ENCODE measurements around the gene CACNG4. TPM values are rescaled to one million over a fixed set of nuclear protein-coding genes. Genes with fewer than 3 reads are reported as not detected.

Gene CACNG4
- total RNA-seq, 1 experiment from 2014 or later, result 6.3 TPM

DNA sequence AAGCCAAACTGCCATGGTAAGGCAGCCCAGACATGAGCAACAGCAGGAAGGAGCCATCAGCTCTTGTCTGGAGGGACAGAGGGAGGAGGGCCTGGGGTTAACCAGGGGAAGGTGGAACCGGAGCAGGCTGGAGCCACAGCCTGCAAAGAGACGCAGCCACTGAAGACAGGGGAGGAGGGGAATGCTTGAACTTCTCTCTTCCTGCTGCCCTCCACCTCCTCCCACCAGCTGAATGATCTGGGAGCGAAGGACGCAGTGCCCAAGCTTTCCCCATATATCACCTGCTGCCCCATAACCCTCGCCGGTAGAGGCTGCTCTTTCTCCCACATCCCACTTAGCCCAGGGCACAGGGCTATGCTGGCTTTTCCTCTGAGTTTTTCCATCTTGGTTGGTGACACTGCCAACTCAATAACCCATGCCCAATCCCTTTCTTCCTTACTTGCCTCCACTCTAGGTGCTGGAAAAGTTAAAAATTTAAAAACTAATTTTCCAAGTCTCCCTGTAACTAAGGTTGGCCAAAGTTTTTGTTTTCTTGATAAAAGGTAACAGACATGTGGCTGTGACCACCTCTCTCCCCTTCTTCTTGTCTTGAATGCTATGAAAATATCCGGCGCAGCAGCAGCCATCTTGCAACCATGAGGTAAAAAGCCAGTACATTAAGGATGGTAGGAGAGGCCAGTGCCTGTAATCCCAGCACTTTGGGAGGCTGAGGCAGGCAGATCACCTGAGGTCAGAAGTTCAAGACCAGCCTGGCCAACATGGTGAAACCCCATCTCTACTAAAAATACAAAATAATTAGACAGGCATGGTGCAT lies 21.8 kb upstream of the CACNG4 start:
- Histone ChIP-seq H3K27me3 (ENCODE audit: insufficient read depth, low read length) (no peaks in the 10 kb centered on the region), H4K8ac (replicated peaks; ENCODE audit: insufficient read length, low read depth, low read length) (no peak overlapping the region), H3K9me3 (ENCODE audit: control insufficient read depth, low read depth, low read length) (no peaks in the 10 kb centered on the region), H3K23me2 (ENCODE audit: insufficient read length, low read depth, low read length, poor library complexity, severe bottlenecking) (no peaks in the 10 kb centered on the region), H2BK5ac (ENCODE audit: insufficient read length, low read length) (no peak overlapping the region), H4K5ac (ENCODE audit: insufficient read length, low read depth, low read length) (no peak overlapping the region), H3K14ac (ENCODE audit: insufficient read depth, low read length) (no peak overlapping the region), H4K20me1 (ENCODE audit: control insufficient read depth, insufficient read depth, insufficient read length) (no peaks in the 10 kb centered on the region), H4K91ac (ENCODE audit: insufficient read length, low read depth, low read length) (no peak overlapping the region), H2BK15ac (ENCODE audit: low read depth, low read length) (no peak overlapping the region), H3K4me2 (ENCODE audit: insufficient read depth, insufficient read length, low read length) (no peak overlapping the region), H2BK12ac (ENCODE audit: insufficient read length, low read depth, low read length) (no peak overlapping the region), H3K56ac (ENCODE audit: insufficient read length, low read depth, low read length) (no peak overlapping the region), H2AFZ (ENCODE audit: low read length) (no peak overlapping the region), H2BK20ac (ENCODE audit: low read depth, low read length, poor library complexity, severe bottlenecking) (no peak overlapping the region), H3K9ac (ENCODE audit: extremely low read depth, insufficient read length, low read length) (no peak overlapping the region), H3K79me1 (ENCODE audit: insufficient read depth, low read depth, low read length, poor library complexity, severe bottlenecking) (no peaks in the 10 kb centered on the region), H3K79me2 (ENCODE audit: insufficient read depth, low read length) (no peaks in the 10 kb centered on the region), H3T11ph (ENCODE audit: low read length) (no peak overlapping the region), H3K4me1 (ENCODE audit: insufficient read depth, low read length) (no peaks in the 10 kb centered on the region), H2BK120ac (ENCODE audit: low read depth, low read length, poor library complexity, severe bottlenecking) (no peak overlapping the region), H3K23ac (ENCODE audit: insufficient read length, low read depth, low read length) (no peak overlapping the region), H3K4ac (ENCODE audit: low read depth, low read length) (no peak overlapping the region), H3K27ac (ENCODE audit: insufficient read length, low read depth, low read length) (no peak overlapping the region), H2AK5ac (ENCODE audit: insufficient read length, low read length) (no peak overlapping the region), H3K18ac (ENCODE audit: insufficient read length, low read depth, low read length) (no peak overlapping the region)
- Mint-ChIP-seq H3K9me3 (peaks cover 8 to 10% of the 10 kb centered on the region in 2 experiments), H3K27me3 (ENCODE audit: low read depth) (peaks cover 25% of the 10 kb centered on the region), H3K27ac (peak overlapping the region in 1 of 3 experiments; percentile 44; a peak in 1 of 7 replicates), H3K36me3 (ENCODE audit: insufficient read depth in 1 of 3, low read depth in 3 of 3) (peaks cover 5 to 8% (median 7%) of the 10 kb centered on the region in 3 experiments; a peak in 6 of 7 replicates), H3K4me3 (no peak overlapping the region), H3K4me1 (peaks cover 22 to 23% of the 10 kb centered on the region in 2 experiments)
- WGBS (ENCODE audit: extremely low coverage, insufficient read length, low lambda C conversion rate), result no CpG with 5 or more reads among the region's 8 CpGs
- TF ChIP-seq, protein P1, sequence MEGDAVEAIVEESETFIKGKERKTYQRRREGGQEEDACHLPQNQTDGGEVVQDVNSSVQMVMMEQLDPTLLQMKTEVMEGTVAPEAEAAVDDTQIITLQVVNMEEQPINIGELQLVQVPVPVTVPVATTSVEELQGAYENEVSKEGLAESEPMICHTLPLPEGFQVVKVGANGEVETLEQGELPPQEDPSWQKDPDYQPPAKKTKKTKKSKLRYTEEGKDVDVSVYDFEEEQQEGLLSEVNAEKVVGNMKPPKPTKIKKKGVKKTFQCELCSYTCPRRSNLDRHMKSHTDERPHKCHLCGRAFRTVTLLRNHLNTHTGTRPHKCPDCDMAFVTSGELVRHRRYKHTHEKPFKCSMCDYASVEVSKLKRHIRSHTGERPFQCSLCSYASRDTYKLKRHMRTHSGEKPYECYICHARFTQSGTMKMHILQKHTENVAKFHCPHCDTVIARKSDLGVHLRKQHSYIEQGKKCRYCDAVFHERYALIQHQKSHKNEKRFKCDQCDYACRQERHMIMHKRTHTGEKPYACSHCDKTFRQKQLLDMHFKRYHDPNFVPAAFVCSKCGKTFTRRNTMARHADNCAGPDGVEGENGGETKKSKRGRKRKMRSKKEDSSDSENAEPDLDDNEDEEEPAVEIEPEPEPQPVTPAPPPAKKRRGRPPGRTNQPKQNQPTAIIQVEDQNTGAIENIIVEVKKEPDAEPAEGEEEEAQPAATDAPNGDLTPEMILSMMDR (conservative IDR thresholded peaks at IDR 0.05), result no peak
- no peak for DNase-seq

Measured in H9 (cell line).